Astrocyte (in vitro differentiated cells and primary cell): ENCODE results near the gene IL1R1. TPM values are rescaled to one million over a fixed set of nuclear protein-coding genes. Genes with fewer than 3 reads are reported as not detected.

Source experiments
- DNase-seq: peaks from one replicate; pipeline ENCODE4 v3.0.0-alpha.2; 2010; ENCODE audit warnings: low read depth
- FAIRE-seq: peaks from 2 replicates; lab custom pipeline; 2011; peaks lifted over from hg19 to GRCh38; lab: Jason Lieb, UNC
- H2AFZ ChIP-seq: 2 replicates; pipeline ENCODE4 v1.6.0; 2012; ENCODE audit warnings: low read depth, low read length, inconsistent platforms
- H3K27ac ChIP-seq: 2 replicates; pipeline ENCODE4 v1.5.1; 2011; ENCODE audit warnings: low read depth, low read length, inconsistent platforms
- H3K27me3 ChIP-seq: 2 replicates; pipeline ENCODE4 v1.6.0; 2011; ENCODE audit warnings: low read length, inconsistent platforms; ENCODE audit not compliant: insufficient read depth
- H3K36me3 ChIP-seq: 2 replicates; pipeline ENCODE4 v1.5.1; 2011; ENCODE audit warnings: low read length, inconsistent platforms; ENCODE audit not compliant: insufficient read depth
- H3K4me1 ChIP-seq: 2 replicates; pipeline ENCODE4 v1.5.1; 2011; ENCODE audit warnings: low read length, inconsistent platforms; ENCODE audit not compliant: insufficient read depth
- H3K4me2 ChIP-seq: 2 replicates; pipeline ENCODE4 v1.6.0; 2012; ENCODE audit warnings: low read length, inconsistent platforms
- H3K4me3 ChIP-seq: 2 replicates; pipeline ENCODE4 v1.5.1; 2011; ENCODE audit warnings: low read depth, mild to moderate bottlenecking, low read length, inconsistent platforms; ENCODE audit not compliant: insufficient read depth
- H3K79me2 ChIP-seq: 2 replicates; pipeline ENCODE4 v1.6.0; 2012; ENCODE audit warnings: mild to moderate bottlenecking, low read length, inconsistent platforms; ENCODE audit not compliant: insufficient read depth
- H3K9ac ChIP-seq: 2 replicates; pipeline ENCODE4 v1.6.0; 2012; ENCODE audit warnings: mild to moderate bottlenecking, low read length, inconsistent platforms
- H3K9me3 ChIP-seq: 2 replicates; pipeline ENCODE4 v1.5.1; 2012; ENCODE audit warnings: low read depth, mild to moderate bottlenecking, low read length, inconsistent platforms; ENCODE audit not compliant: insufficient read depth
- H4K20me1 ChIP-seq: 2 replicates; pipeline ENCODE4 v1.6.0; 2012; ENCODE audit warnings: low read length, inconsistent platforms; ENCODE audit not compliant: insufficient read depth
- H3K27ac Mint-ChIP-seq: one replicate; pipeline ENCODE4 v1.8.0; 2021; ENCODE audit warnings: mild to moderate bottlenecking, mixed read lengths; ENCODE audit not compliant: unreplicated experiment
- H3K27me3 Mint-ChIP-seq: one replicate; pipeline ENCODE4 v1.8.0; 2021; ENCODE audit warnings: low read depth, mixed read lengths; ENCODE audit not compliant: unreplicated experiment
- H3K36me3 Mint-ChIP-seq: one replicate; pipeline ENCODE4 v1.8.0; 2021; ENCODE audit warnings: low read depth, mixed read lengths; ENCODE audit not compliant: unreplicated experiment
- H3K4me1 Mint-ChIP-seq: one replicate; pipeline ENCODE4 v1.8.0; 2021; ENCODE audit warnings: low read depth, mixed read lengths; ENCODE audit not compliant: unreplicated experiment
- H3K4me3 Mint-ChIP-seq: one replicate; pipeline ENCODE4 v1.8.0; 2021; ENCODE audit warnings: mild to moderate bottlenecking, moderate library complexity, mixed read lengths; ENCODE audit not compliant: unreplicated experiment
- H3K9me3 Mint-ChIP-seq: one replicate; pipeline ENCODE4 v1.8.0; 2021; ENCODE audit warnings: mild to moderate bottlenecking, mixed read lengths; ENCODE audit not compliant: unreplicated experiment
- EZH2 ChIP-seq: IDR thresholded peaks from 2 replicates; pipeline ENCODE4 v1.6.1; 2012; ENCODE audit warnings: mild to moderate bottlenecking, low read length, inconsistent platforms; ENCODE audit not compliant: insufficient read depth
- total RNA-seq: library from RNA; stranded (reverse); gene quantifications from 2 replicates; pipeline ENCODE4 v1.2.1, GENCODE V29; 2021
- TF ChIP-seq, protein P1 (sequence below): IDR thresholded peaks from 2 replicates; pipeline ENCODE4 v1.5.1; 2011; ENCODE audit warnings: low read depth, mild to moderate bottlenecking, inconsistent platforms, low read length, moderate library complexity; ENCODE audit not compliant: insufficient read depth

Gene IL1R1
- total RNA-seq, 1 donor from 2014 or later = 7.5 TPM

DNA sequence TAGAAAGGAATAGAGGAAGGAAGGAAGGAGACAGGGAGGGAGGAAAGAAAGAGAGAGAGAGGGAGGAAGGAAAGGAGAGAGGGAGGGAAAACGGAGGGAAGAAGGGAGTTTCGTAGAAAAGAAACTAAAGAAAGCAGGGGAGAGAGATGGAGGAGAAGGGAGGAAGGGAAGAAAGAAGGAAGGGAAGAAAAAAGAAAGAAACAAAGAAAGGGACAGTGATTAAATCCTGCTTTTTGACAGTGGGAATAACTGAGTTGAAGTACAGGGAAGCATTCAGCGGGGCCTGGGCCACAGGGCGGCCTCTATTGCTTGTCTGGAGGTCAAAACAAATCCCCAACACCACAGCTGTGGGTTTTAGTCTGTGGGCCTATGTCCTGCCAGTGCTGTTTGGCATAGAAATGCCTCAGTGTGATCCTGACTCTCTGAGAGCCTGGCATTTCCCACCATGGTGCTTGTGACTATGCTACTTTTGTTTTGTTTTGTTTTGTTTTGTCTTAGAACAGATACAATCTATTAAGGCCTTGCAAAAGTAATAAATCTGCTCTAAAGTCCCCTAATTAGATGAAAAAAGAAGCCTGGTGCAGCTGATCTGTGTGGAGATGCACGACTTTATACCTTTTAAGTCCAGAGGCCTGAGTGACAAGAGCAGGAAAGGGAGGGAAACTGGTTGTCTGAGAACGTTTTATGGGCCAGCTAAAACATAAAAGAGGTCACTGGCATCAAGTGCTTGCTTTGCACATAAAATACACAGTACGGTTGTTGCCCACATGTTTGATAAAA lies 84.3 kb downstream of the IL1R1 start:
- no peaks in the 10 kb centered on the region for H3K79me2 ChIP-seq
- no peak overlapping the region for H3K4me3 Mint-ChIP-seq
- TF ChIP-seq, protein P1, sequence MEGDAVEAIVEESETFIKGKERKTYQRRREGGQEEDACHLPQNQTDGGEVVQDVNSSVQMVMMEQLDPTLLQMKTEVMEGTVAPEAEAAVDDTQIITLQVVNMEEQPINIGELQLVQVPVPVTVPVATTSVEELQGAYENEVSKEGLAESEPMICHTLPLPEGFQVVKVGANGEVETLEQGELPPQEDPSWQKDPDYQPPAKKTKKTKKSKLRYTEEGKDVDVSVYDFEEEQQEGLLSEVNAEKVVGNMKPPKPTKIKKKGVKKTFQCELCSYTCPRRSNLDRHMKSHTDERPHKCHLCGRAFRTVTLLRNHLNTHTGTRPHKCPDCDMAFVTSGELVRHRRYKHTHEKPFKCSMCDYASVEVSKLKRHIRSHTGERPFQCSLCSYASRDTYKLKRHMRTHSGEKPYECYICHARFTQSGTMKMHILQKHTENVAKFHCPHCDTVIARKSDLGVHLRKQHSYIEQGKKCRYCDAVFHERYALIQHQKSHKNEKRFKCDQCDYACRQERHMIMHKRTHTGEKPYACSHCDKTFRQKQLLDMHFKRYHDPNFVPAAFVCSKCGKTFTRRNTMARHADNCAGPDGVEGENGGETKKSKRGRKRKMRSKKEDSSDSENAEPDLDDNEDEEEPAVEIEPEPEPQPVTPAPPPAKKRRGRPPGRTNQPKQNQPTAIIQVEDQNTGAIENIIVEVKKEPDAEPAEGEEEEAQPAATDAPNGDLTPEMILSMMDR = no peak
- TF ChIP-seq EZH2 = no peak
- no peaks in the 10 kb centered on the region for H4K20me1 ChIP-seq
- H3K9ac ChIP-seq = peak overlapping the region; percentile 84
- H3K4me2 ChIP-seq = peak overlapping the region; percentile 81
- peak overlapping the region; percentile 76 for H2AFZ ChIP-seq
- no peaks in the 10 kb centered on the region for H3K36me3 ChIP-seq
- H3K27ac ChIP-seq = peak overlapping the region; percentile 96
- H3K9me3 ChIP-seq = no peaks in the 10 kb centered on the region
- no peaks in the 10 kb centered on the region for H3K36me3 Mint-ChIP-seq
- no peak overlapping the region for H3K4me3 ChIP-seq
- H3K27ac Mint-ChIP-seq = peak overlapping the region; percentile 94
- no peaks in the 10 kb centered on the region for H3K27me3 ChIP-seq
- DNase-seq = no peak
- FAIRE-seq = no peak
- H3K4me1 Mint-ChIP-seq = peaks cover 22% of the 10 kb centered on the region
- H3K9me3 Mint-ChIP-seq = peaks cover 3% of the 10 kb centered on the region
- no peaks in the 10 kb centered on the region for H3K27me3 Mint-ChIP-seq
- H3K4me1 ChIP-seq = peaks cover 17% of the 10 kb centered on the region

GRCh38 chr2:102229141-102229769 lies 86.7 kb downstream of the IL1R1 start:
- Mint-ChIP-seq H3K4me3 (no peak overlapping the region), H3K9me3 (peaks cover 3% of the 10 kb centered on the region), H3K4me1 (peaks cover 22% of the 10 kb centered on the region), H3K36me3 (no peaks in the 10 kb centered on the region), H3K27ac (no peak overlapping the region), H3K27me3 (no peaks in the 10 kb centered on the region)
- no peaks in the 10 kb centered on the region for H3K27me3 ChIP-seq
- no peak overlapping the region for H2AFZ ChIP-seq
- no peak overlapping the region for H3K9ac ChIP-seq
- DNase-seq = no peak
- H4K20me1 ChIP-seq = no peaks in the 10 kb centered on the region
- TF ChIP-seq, protein P1 = no peak
- TF ChIP-seq EZH2 = no peak
- no peak overlapping the region for H3K4me3 ChIP-seq
- H3K4me1 ChIP-seq = peaks cover 17% of the 10 kb centered on the region
- H3K79me2 ChIP-seq = no peaks in the 10 kb centered on the region
- H3K27ac ChIP-seq = no peak overlapping the region
- H3K36me3 ChIP-seq = no peaks in the 10 kb centered on the region
- no peaks in the 10 kb centered on the region for H3K9me3 ChIP-seq
- H3K4me2 ChIP-seq = no peak overlapping the region
- FAIRE-seq = no peak

Other genes starting within 250 kb of the IL1R1 start
- gene IL1R2, start 150.8 kb upstream of the IL1R1 start, total RNA-seq = 0.34 TPM in 1 of 2 replicates, not detected in the other
- 0.43 TPM in 1 of 2 replicates, not detected in the other for gene IL1RL2, start 44.3 kb downstream of the IL1R1 start, total RNA-seq
- 0.27 TPM in 1 of 2 replicates, not detected in the other for gene IL1RL1, start 168.8 kb downstream of the IL1R1 start, total RNA-seq
- 2.4 and 4.4 TPM in 2 replicates for gene IL18R1, start 213.1 kb downstream of the IL1R1 start, total RNA-seq